ENCODE measurements around the gene GJA3.

GRCh38 chr13:20102525-20103180 is 58.2 kb downstream of the GJA3 start:
- TF ChIP-seq EZH2 (IDR thresholded peaks at IDR 0.05; ENCODE audit: low read length, missing control alignments): no peak
- no peak for TF ChIP-seq CTCF (conservative IDR thresholded peaks at IDR 0.05 in 1 of 2, IDR thresholded peaks at IDR 0.05 in 1 of 2; ENCODE audit: low read depth in 1 of 2, low read length in 2 of 2)
